ACC112 (cell line): ENCODE results near the gene FBXO44.
A peak's percentile ranks its signal among the peaks of the same experiment; 100 is the strongest.

Experiments
- H2AFZ ChIP-seq: fragments of 200-600 bp; sonication (generic); one replicate; pipeline ENCODE4 v1.6.0; 2017; ENCODE audit warnings: antibody characterized with exemption, low read length; ENCODE audit not compliant: unreplicated experiment
- H3K27ac ChIP-seq: fragments of 200-600 bp; sonication (generic); 2 replicates; pipeline ENCODE4 v1.5.1; 2014; ENCODE audit warnings: low read depth, mild to moderate bottlenecking, antibody characterized with exemption, low read length, moderate library complexity
- H3K27me3 ChIP-seq: fragments of 200-600 bp; sonication (generic); 2 replicates; pipeline ENCODE4 v1.6.1; 2014; ENCODE audit warnings: mild to moderate bottlenecking, antibody characterized with exemption, low read length, moderate library complexity, mixed read lengths; ENCODE audit not compliant: insufficient read depth
- H3K36me3 ChIP-seq: fragments of 200-600 bp; sonication (generic); 2 replicates; pipeline ENCODE4 v1.6.1; 2016; ENCODE audit warnings: mild to moderate bottlenecking, antibody characterized with exemption, low read length, moderate library complexity, mixed read lengths; ENCODE audit not compliant: insufficient read depth
- H3K4me1 ChIP-seq: fragments of 200-600 bp; sonication (generic); one replicate; pipeline ENCODE4 v1.6.1; 2016; ENCODE audit warnings: low read length, mixed read lengths; ENCODE audit not compliant: insufficient read depth, unreplicated experiment, control insufficient read depth
- H3K4me3 ChIP-seq: fragments of 200-600 bp; sonication (generic); 2 replicates; pipeline ENCODE4 v1.5.1; 2014; ENCODE audit warnings: mild to moderate bottlenecking, low read depth, low read length
- H3K79me2 ChIP-seq: fragments of 200-600 bp; sonication (generic); one replicate; pipeline ENCODE4 v1.6.0; 2016; ENCODE audit warnings: low read length; ENCODE audit not compliant: control insufficient read depth, unreplicated experiment, insufficient read depth

Gene FBXO44

DNA sequence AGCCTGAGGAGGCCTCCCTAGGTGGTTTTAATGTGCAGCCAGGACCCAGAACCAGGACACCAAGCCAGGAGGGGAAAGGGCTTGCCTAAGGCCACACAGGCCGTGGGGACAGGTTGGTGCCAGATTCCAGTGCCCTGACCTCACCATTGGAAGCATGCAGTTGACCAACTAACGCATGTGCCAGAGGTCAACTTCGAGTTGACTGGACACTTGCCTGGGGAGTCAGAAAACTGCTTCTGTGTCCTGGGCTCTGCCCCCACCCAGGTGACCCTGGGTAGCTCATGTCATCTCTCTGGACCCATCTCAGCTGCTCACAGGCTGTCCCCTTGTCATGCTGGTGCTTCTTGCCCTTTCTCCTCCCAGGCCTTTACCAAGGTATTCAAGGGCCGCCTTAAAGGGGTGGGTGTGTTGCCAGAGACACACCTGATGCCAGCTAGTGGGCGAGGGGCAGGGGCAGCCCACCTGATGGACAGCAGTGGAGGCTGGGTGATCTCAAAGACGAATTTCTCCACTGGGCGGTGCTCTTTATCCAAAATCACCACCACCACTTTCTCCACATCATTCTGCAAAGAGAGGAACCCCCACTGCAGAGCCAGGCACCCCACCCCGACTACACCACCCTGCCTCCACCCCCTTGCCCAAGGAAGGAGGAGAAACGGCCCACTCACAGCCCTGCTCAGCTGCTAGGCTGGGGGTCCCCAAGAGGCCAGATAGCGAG, 21.9 kb downstream of the FBXO44 start:
- Histone ChIP-seq H3K79me2 (no peaks in the 10 kb centered on the region), H3K27ac (no peak overlapping the region), H3K36me3 (peaks cover 3% of the 10 kb centered on the region; the same call in 1 of the 2 replicates), H3K4me3 (no peak overlapping the region), H3K27me3 (no peaks in the 10 kb centered on the region), H2AFZ (no peak overlapping the region), H3K4me1 (no peaks in the 10 kb centered on the region)

DNA sequence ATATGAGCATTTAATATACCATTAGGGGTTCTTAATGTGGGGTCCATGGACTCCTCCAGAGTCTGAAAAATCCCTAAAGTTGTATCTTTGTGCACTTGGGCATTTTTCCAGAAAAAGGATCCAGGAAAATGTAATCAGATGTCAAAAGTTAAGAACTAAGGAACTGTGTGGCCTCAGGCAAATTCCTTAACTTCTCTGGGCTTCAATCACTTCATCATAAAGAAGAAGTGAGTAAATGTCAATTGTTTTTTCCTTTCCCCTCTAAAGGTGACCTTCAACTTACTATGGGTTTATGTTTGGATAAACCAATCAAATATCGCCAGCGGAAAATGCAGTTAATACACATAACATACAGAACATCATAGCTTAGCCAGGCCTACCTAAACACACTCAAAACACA, 23.8 kb downstream of the FBXO44 start:
- Histone ChIP-seq H3K36me3 (peaks cover 3% of the 10 kb centered on the region; the same call in 1 of the 2 replicates), H3K4me3 (no peak overlapping the region), H2AFZ (no peak overlapping the region), H3K27ac (no peak overlapping the region), H3K79me2 (no peaks in the 10 kb centered on the region), H3K4me1 (peaks cover 9% of the 10 kb centered on the region), H3K27me3 (no peaks in the 10 kb centered on the region)

DNA sequence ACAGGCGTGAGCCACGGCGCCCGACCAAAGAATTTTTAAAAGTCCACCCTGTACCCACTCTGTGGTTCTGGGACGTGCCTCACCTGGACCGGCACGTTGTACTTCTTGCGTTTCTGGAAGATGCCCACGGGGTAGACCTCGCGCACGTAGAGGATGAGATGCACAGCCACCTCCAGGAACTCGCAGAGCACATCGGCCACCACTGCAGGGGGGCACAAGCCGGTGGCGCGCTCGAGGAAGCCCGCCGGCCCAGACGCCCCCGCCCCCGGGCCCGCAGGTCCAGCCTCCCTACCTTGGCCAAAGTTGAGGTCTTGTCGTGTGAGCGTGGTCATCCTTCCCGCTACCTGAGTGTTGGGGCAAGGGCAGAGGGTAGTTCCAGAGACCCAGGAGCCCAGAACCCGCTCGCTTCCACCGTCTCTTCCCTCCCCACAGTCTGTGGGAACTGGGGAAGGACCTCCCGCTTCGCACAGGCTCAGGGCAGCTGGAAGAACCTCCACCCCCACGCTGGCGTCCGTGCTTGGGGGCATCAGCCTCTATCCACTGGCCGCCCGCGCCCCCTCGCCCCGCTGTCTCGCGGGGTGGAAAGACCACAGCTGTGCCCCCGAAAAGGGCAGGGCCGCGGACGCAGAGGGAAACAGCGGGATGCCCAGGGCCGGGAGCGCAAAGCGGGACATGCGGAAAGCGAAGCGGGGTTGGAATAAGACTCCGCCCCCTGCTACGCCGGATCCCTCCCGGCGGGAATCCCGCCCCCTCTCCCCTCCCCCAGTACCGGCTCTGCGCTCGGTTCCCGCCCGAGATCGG, 25.8 kb downstream of the FBXO44 start:
- H3K4me3 ChIP-seq: peak overlapping the region; percentile 98
- H3K27ac ChIP-seq: peak overlapping the region; percentile 55
- no peaks in the 10 kb centered on the region for H3K36me3 ChIP-seq
- H3K79me2 ChIP-seq: no peaks in the 10 kb centered on the region
- H3K4me1 ChIP-seq: peaks cover 9% of the 10 kb centered on the region
- H3K27me3 ChIP-seq: no peaks in the 10 kb centered on the region
- H2AFZ ChIP-seq: peak overlapping the region; percentile 80

DNA sequence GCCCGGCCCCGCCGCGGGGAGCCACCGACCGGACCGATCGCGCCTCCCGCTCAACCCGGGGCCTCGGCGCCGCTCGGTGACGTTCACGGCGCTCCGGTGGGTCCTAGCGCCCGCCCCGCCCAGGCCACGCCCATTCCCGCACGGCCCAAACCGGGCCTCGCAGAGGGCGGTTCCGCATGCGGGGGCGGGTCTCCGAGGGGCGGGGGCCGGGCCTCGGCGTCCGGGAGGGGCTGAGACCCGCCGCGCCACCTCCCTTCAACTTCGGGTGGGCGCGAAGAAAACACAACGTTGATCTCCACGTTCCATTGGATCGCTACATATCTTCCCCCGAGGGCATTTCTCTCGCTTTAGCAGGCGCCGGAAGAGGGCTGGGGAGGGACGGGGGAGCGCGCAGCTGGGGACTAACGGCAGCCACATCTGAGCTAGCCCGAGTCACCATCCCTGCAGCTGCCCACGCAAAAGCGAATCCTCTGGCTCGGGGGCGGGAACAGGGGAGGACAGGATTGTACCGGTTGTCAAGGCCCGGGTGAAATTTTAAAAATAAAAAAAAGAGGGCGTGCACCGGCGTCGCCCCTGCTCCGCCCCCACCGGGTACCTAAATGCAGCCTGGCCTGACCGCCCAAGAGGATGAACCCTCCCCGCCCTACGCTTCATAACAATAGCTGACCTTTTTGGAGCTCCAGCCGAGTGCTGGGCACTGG, 26.5 kb downstream of the FBXO44 start, which contains the start of gene MAD2L2:
Gene MAD2L2 (minus strand): TSS at position 78 of the 701 bp plus-strand sequence. CDS start 547 bp downstream, outside the sequence.
- H3K79me2 ChIP-seq: no peaks in the 10 kb centered on the region
- peak within 1 kb of the TSS; percentile 55 for H3K27ac ChIP-seq
- H3K4me3 ChIP-seq: peak within 1 kb of the TSS; percentile 98
- H2AFZ ChIP-seq: peak within 1 kb of the TSS; percentile 80
- H3K27me3 ChIP-seq: no peaks in the 10 kb centered on the region
- peaks cover 9% of the 10 kb centered on the region for H3K4me1 ChIP-seq
- H3K36me3 ChIP-seq: no peaks in the 10 kb centered on the region

DNA sequence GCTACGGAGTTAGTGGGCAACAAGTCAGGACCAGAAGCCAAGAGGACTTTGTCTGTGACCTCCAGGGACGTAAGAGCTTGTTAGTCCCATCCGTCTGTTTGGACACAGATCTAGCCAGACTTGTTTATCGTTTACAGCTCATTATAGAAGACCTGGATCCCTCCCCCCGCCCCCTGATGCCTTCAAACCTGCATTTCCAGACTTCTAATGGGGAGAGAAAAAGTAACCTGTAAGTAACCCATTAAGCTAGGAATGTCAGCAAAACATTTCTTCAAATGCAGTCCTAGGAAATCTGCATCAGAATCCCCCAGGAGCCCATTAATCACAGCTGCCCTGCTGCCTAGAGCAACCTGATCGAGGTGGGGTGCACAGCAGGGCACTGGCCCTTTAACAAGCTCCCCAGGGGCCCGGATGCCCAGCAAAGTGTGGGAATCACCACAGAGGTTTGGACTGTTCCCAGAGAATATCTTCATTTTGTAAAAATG, 27.7 kb downstream of the FBXO44 start:
- H3K36me3 ChIP-seq: no peaks in the 10 kb centered on the region
- peaks cover 9% of the 10 kb centered on the region for H3K4me1 ChIP-seq
- no peak overlapping the region for H3K4me3 ChIP-seq
- no peaks in the 10 kb centered on the region for H3K27me3 ChIP-seq
- H3K79me2 ChIP-seq: no peaks in the 10 kb centered on the region
- H2AFZ ChIP-seq: no peak overlapping the region
- no peak overlapping the region for H3K27ac ChIP-seq

DNA sequence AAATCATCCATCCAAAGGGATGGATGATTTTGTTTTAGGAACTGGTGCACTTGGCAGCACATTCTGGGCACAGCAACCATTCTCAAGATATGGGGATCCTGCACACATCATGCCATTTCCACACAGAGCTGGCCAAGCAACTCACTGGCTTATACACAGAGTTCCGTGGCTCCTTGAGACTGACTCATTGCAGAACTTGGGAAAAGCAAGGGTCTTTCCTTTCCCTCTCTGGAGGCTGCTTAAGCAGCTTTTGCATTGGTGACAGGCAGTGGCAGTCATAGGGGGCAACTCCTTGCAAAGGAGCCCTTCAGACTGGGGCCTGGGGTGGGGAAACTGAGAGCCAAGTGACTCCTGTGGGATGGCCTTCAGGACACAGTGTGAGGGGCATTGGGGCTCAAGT, 28.1 kb downstream of the FBXO44 start:
- Histone ChIP-seq H3K4me3 (no peak overlapping the region), H2AFZ (no peak overlapping the region), H3K27ac (no peak overlapping the region), H3K36me3 (no peaks in the 10 kb centered on the region), H3K4me1 (peaks cover 9% of the 10 kb centered on the region), H3K79me2 (no peaks in the 10 kb centered on the region), H3K27me3 (no peaks in the 10 kb centered on the region)

DNA sequence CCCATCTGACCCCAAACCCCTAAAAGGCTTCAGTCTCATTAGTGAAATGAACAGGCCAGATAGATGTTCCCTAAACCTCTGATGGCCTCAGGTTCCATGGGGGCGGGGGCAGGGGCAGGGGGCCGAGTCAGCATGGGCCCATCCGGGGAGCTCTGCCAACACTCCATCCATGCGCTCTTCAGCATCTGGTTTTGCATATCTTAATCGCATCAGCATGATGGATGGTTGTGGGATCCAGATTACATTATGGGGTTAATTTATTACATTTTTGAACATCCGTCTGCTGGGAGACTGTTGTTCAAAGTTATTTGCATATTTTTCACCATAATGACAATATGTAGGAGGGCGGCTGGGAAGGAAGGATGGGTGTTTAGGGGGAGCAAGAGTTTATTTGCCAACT, 29.4 kb downstream of the FBXO44 start:
- Histone ChIP-seq H3K36me3 (no peaks in the 10 kb centered on the region), H3K79me2 (no peaks in the 10 kb centered on the region), H3K27ac (no peak overlapping the region), H3K27me3 (0 out of 2 replicates have a peak, but pooled peaks cover 4% of the 10 kb centered on the region), H2AFZ (no peak overlapping the region), H3K4me1 (peaks cover 9% of the 10 kb centered on the region), H3K4me3 (no peak overlapping the region)

DNA sequence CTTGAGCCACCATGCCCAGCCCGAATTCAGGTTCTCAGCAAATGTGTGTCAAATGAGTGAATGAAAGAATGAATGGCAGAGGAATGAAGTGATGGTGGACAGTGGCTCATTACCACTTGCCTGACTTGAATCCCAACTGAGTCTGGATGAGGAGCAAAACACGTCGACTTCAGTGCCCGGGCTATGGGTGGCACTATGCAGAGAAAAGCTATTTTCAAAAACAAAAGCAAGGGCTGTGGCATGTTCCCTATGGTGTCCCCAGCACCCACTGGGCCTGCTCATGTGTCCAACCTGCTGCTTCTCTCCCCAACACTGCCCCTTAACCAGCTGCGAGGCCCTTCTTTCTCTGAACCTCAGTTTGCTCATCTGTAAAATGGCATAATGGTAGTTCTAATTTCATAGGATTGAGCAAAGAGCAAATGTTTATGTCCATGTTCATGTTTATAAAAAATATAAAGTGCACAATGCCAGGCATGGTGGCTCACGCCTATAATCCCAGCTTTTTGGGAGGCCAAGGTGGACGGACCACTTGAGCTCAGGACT, 30.6 kb downstream of the FBXO44 start:
- no peak overlapping the region for H2AFZ ChIP-seq
- no peak overlapping the region for H3K4me3 ChIP-seq
- H3K79me2 ChIP-seq: no peaks in the 10 kb centered on the region
- peaks cover 14% of the 10 kb centered on the region for H3K27me3 ChIP-seq
- H3K36me3 ChIP-seq: no peaks in the 10 kb centered on the region
- peaks cover 9% of the 10 kb centered on the region for H3K4me1 ChIP-seq
- H3K27ac ChIP-seq: no peak overlapping the region

DNA sequence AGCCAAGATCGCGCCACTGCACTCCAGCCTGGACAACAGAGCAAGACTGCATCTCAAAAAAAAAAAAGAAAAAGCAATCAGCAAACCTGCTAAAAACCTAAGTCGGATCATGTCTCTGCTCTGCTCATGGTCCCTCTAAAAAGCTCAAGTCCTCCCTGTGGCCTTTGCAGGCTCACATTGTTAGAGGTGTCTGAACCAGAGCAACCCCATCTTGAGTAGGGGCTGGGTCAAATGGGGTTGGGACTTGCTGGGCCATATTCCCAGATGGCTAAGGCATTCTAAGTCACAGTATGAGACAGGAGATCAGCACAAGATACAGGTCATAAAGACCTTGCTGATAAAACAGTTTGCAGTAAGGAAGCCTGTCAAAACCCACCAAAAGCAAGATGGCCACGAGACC, 33.8 kb downstream of the FBXO44 start:
- no peaks in the 10 kb centered on the region for H3K79me2 ChIP-seq
- no peak overlapping the region for H2AFZ ChIP-seq
- peaks cover 12% of the 10 kb centered on the region for H3K4me1 ChIP-seq
- H3K4me3 ChIP-seq: no peak overlapping the region
- peaks cover 39% of the 10 kb centered on the region for H3K27me3 ChIP-seq
- no peaks in the 10 kb centered on the region for H3K36me3 ChIP-seq
- no peak overlapping the region for H3K27ac ChIP-seq
